ENCODE measurements around the gene MYLK. TPM values are rescaled to one million over a fixed set of nuclear protein-coding genes. Genes with fewer than 3 reads are reported as not detected.
A peak's percentile ranks its signal among the peaks of the same experiment; 100 is the strongest.

The MYLK gene
- total and polyA plus RNA-seq, 2 of the 4 experiments (the other 2 are of a cell fraction) = 299 to 484 TPM

DNA sequence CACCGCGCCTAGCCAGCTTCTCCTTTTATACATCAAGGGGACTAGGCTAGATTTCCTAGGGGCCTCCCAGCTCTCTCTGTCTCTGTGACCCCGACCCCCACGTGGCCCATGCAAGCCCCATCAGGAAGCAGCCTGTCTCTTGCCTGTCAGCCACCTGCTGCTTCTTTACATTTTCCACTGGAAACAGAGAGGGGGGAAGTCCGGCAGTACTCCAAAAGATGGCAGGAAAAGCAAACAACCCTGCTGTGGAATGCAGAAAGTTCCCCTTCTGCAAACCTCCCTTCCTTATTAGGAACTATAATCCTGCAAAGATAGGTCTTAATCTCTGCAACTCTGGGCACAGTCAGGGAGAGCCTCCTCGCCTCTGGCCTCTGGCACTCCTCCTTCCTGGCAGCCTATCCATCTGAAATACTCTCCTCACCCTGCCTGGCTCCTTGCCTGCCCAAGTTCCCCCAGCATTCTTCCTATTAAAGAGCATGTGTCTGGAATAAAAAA is 251.9 kb downstream of the MYLK start:
- Histone ChIP-seq H3K4me2 (ENCODE audit: low read depth, low read length) (no peak overlapping the region), H4K20me1 (ENCODE audit: insufficient read depth, low read length) (no peaks in the 10 kb centered on the region; the same call in none of the 2 replicates), H3K9me1 (ENCODE audit: insufficient read depth, low read length) (peaks cover 41% of the 10 kb centered on the region), H3K56ac (ENCODE audit: extremely low read depth, insufficient read depth, low read length) (no peak overlapping the region), H3K27ac (ENCODE audit: insufficient read depth, low read length) (peak overlapping the region; percentile 80; the same call in 1 of the 2 replicates), H3K4me1 (ENCODE audit: control insufficient read depth, insufficient read depth, low read length) (peaks cover 33% of the 10 kb centered on the region), H2BK15ac (ENCODE audit: low read depth, low read length) (no peak overlapping the region), H3K9ac (ENCODE audit: low read depth, low read length) (no peak overlapping the region), H2BK120ac (ENCODE audit: low read depth, low read length) (peak overlapping the region; percentile 70), H4K5ac (ENCODE audit: low read depth, low read length) (no peak overlapping the region), H3K27me3 (ENCODE audit: control insufficient read depth, insufficient read depth, low read length) (no peaks in the 10 kb centered on the region), H3K4ac (ENCODE audit: low read depth, low read length) (peak overlapping the region; percentile 71), H3K9me3 (ENCODE audit: control insufficient read depth, insufficient read depth, low read length) (no peaks in the 10 kb centered on the region), H2AFZ (replicated peaks; ENCODE audit: low read length, poor library complexity) (no peak overlapping the region), H3K79me1 (ENCODE audit: low read depth in 1 of 2, low read length in 2 of 2) (peaks cover 7 to 57% of the 10 kb centered on the region in 2 experiments; a peak in 3 of 4 replicates), H3K23ac (ENCODE audit: low read depth, low read length) (peak overlapping the region; percentile 2; the same call in 1 of the 2 replicates), H4K8ac (ENCODE audit: low read depth in 2 of 2, low read length in 2 of 2) (peak overlapping the region in 1 of 2 experiments; percentile 78; a peak in 1 of 4 replicates), H2BK5ac (ENCODE audit: low read depth, low read length, poor library complexity, severe bottlenecking) (no peak overlapping the region), H3K18ac (ENCODE audit: low read depth, low read length) (no peak overlapping the region), H2AK9ac (replicated peaks; ENCODE audit: low read depth, low read length, poor library complexity) (peak overlapping the region; percentile 80), H2AK5ac (ENCODE audit: low read depth, low read length) (peak overlapping the region; percentile 62; the same call in 1 of the 2 replicates), H3K4me3 (ENCODE audit: insufficient read depth, low read depth, low read length) (no peak overlapping the region), H3K36me3 (ENCODE audit: control insufficient read depth, insufficient read depth, low read length) (peaks cover 65% of the 10 kb centered on the region), H2BK20ac (ENCODE audit: low read depth, low read length) (peak overlapping the region; percentile 62; the same call in 1 of the 2 replicates), H4K91ac (ENCODE audit: insufficient read depth, low read depth, low read length) (no peak overlapping the region), H3K14ac (replicated peaks; ENCODE audit: low read depth, low read length) (peak overlapping the region; percentile 42; the same call in 1 of the 2 replicates)
- TF ChIP-seq CTCF (conservative IDR thresholded peaks at IDR 0.05; ENCODE audit: low read depth, low read length) (no peak), MXI1 (IDR thresholded peaks at IDR 0.05; ENCODE audit: borderline replicate concordance, low read depth, low read length) (peak; percentile 27; the same call in 1 of the 2 replicates), NFE2L2 (IDR thresholded peaks at IDR 0.05; ENCODE audit: low read depth, low read length) (no peak), RCOR1 (IDR thresholded peaks at IDR 0.05; ENCODE audit: insufficient replicate concordance, low read length) (no peak), RAD21 (IDR thresholded peaks at IDR 0.05; ENCODE audit: low read length) (no peak), SMC3 (IDR thresholded peaks at IDR 0.05; ENCODE audit: low read depth, low read length) (no peak), RFX5 (IDR thresholded peaks at IDR 0.05; ENCODE audit: low read depth, low read length) (no peak)
- in situ Hi-C loops (cut with MboI; ENCODE audit: low sequenced_read_pairs) = no loop called here
- ChIA-PET CTCF (no interaction called here), POLR2A (ENCODE audit: unreplicated experiment) (no interaction called here)
- no CpG with 5 or more reads among the region's 6 CpGs for WGBS, 2 experiments (ENCODE audit: extremely low coverage in 2 of 2, insufficient read length in 1 of 2)
- dilution Hi-C loops (cut with HindIII; ENCODE audit: low sequenced_read_pairs, unreplicated experiment) = no loop called here
- BruUV-seq (replicated peaks) = no TSS peak
- intact Hi-C loops (cut with micrococcal nuclease) = no loop called here
- DNase-seq (peak; percentile 80), ATAC-seq (ENCODE audit: low read depth) (peak; percentile 68)

Data from IMR-90 (cell line).